ENCODE data around the gene BRIX1. TPM values are rescaled to one million over a fixed set of nuclear protein-coding genes. Genes with fewer than 3 reads are reported as not detected.
"Not testable (repeated sequence)": the region's sequence is repeated elsewhere in the genome, so short reads cannot be mapped to it uniquely, and the experiment has no call there.

Gene BRIX1
- total RNA-seq, 1 donor, result 6.7 TPM

DNA sequence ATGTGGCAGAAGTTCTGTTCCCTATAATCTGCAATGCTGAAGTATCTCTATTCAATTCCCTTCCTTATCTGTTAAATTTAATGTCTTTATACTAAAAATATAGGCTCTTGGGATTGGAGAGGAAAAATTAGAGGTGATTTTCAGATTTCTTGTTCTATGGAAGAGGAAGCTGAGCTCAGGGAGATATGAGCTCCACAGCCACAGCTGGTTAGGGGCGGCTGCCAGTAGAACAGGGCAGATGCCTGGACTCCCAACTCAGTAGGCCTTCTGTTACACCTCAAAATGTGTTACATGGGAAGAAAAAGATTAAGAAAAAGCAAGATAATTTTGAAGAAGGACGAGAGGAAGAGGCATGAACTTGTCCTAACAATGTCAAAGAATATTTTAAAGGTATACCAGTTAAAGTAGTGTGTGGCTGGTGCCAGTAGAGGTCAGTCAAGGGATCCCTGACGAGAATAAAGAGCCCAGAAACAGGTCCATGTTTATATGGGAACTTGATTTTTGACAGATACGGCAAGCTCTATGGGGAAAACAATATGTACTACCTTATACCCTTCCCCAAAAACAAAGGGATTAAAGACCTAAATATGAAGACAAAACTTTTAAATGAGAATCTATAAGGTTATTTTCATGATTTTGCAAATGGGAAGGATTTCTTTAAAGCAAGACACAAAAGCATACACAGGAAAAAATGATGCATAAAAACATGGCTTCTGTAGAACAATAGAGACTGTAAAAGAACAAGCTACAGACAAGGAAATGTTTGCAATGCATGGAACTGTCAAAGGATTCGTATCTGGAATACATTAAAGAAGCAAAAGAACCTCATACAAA lies 42.6 kb downstream of the BRIX1 start:
- DNase-seq (ENCODE audit: low read depth in 2 of 3, low spot score in 2 of 3), result peak in 2 of 3 donors; percentile 13 to 15

DNA sequence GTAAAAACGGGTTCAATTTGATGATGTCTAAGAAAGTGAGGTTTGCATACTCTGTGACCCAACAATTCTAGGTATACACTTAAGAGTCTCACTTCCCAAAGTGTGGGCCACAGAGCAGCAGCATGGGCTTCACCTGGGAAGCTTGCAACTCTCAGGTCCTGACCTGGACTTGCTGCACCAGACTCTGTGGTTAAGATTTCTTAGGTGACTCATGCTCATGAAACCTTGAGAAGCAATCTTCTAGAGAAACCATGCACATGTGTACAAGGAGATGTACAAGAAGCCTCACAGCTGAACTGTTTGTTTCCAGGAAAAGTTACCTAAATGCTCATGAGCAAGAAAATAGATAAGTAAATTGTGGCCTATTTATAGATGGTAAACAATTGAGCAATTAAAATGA lies 43.8 kb downstream of the BRIX1 start:
- no peak for DNase-seq (ENCODE audit: low read depth in 2 of 3, low spot score in 2 of 3)

DNA sequence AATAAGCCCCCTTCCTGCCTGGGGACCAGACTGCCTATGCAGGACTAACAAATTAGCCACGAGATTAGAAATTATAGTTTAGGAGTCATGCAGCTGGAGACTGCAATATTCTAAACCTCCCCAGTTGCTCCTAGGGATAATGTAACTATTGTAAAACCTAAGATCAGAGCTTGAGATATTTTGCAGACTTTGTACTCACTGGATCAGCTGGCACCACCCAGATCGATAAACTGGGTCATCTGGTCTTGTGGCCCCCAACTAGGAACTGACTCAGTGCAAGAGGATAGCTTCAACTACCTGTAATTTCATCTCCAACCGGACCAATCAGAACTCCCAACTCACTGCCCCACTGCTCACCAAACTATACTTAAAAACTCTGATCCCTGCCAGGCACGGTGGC lies 52.0 kb downstream of the BRIX1 start:
- no peak for DNase-seq (ENCODE audit: low read depth in 2 of 3, low spot score in 2 of 3)

DNA sequence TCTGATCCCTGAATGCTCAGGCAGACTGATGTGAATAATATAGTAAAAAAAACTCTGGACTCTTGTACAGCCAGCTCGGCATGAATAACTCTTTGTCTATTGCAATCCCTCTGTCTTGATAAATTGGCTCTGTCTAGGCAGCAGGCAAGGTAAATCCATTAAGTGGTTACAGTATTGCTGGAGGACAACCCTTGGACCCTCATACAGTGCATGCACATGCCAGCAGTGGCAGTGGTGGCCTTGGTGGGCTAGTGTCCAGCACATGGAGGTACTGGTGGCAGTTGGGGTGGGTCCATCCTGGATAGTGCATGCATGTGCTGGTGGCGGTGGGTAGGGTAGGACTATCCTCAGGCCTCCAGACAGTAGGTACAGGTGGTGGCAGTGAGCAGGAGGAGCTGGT lies 52.7 kb downstream of the BRIX1 start:
- no peak for DNase-seq (ENCODE audit: low read depth in 2 of 3, low spot score in 2 of 3)

GRCh38 chr5:34970552-34970951 lies 55.0 kb downstream of the BRIX1 start:
- DNase-seq (ENCODE audit: low read depth in 2 of 3, low spot score in 2 of 3), result no peak

DNA sequence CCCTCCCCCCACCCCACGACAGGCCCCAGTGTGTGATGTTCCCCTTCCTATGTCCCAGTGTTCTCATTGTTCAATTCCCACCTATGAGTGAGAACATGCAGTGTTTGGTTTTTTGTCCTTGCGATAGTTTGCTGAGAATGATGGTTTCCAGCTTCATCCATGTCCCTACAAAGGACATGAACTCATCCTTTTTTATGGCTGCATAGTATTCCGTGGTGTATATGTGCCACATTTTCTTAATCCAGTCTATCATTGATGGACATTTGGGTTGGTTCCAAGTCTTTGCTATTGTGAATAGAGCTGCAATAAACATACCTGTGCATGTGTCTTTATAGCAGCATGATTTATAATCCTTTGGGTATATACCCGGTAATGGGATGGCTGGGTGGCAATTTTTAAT lies 56.1 kb downstream of the BRIX1 start:
- not testable (repeated sequence) for DNase-seq (ENCODE audit: low read depth in 2 of 3, low spot score in 2 of 3)

Other genes starting within 250 kb of the BRIX1 start
- under 0.01 TPM for gene TTC23L, start 76.5 kb upstream of the BRIX1 start, total RNA-seq
- gene RAD1, start 207 bp upstream of the BRIX1 start, total RNA-seq, result 11.6 TPM
- 12.1 TPM for gene DNAJC21, start 13.8 kb downstream of the BRIX1 start, total RNA-seq
- not detected for gene AGXT2, start 132.2 kb downstream of the BRIX1 start, total RNA-seq